HFF-Myc (cell line): Measurements from ENCODE around the gene APEH.

Experiments used
- DNase-seq: peaks from one replicate; pipeline ENCODE4 v3.0.0-alpha.2; 2011; ENCODE audit warnings: low read depth; ENCODE audit errors: extremely low read depth
- H3K4me3 ChIP-seq: replicated peaks from 2 replicates; pipeline ENCODE4 v1.5.1; 2011; ENCODE audit warnings: low read depth, mild to moderate bottlenecking, control low read depth, low read length
- TF ChIP-seq, protein P1 (sequence below): IDR thresholded peaks from 2 replicates; pipeline ENCODE4 v1.5.1; 2012; ENCODE audit warnings: mild to moderate bottlenecking, low read depth, low read length, control low read depth; ENCODE audit errors: missing control alignments

Gene APEH

DNA sequence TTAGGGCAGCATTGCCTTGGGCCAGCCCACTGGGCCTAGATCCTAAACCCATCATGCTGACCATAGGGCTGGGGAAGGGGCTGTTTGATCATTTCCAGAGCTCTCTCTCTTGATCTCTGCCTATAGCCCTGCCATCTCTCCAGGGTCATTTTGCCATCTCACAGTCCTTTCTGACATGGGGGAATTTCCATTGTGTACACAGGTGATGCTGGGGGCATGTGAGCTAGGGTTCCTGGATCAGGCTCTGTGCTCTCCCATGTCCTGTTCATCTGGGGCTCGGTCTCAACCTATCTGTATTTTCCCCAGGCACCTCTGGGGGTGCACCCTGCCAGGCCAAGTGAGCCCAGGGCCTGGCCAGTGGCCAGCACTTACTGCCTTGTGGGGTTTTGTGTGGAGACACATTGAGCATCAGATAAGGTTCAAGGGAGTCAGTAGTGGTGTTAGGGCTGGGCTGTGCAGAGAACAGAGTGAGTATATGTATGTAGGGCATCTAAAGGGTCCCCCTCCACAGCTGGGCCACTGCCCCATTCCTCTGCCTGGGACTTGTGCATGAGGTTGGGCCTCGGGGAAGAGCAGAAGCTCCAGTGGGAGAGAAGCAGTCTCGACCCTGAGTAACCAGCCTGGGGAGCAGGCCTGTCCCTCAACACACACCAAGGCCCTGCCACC, 25.7 kb upstream of the APEH start:
- no peak for DNase-seq
- H3K4me3 ChIP-seq, result no peak overlapping the region

DNA sequence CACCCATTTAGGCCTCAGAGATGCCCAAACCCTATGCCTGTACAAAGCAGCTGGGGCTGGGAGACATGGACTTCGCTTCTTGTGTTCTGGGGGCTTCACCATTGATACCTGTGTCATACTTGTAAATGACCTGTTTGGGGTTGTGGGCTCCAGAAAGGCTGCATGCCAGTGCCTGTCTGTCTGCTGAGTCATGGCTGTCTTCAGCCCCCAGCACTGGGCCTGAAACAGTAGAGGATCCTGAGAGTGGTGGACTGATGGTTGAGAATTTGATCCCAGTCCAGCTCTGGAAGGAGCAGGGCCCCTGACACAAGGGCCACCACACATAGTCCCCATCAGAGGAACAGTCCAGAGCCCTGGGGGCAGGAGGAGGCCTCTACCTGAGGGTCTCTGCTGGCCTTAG, 24.6 kb upstream of the APEH start:
- TF ChIP-seq, protein P1, sequence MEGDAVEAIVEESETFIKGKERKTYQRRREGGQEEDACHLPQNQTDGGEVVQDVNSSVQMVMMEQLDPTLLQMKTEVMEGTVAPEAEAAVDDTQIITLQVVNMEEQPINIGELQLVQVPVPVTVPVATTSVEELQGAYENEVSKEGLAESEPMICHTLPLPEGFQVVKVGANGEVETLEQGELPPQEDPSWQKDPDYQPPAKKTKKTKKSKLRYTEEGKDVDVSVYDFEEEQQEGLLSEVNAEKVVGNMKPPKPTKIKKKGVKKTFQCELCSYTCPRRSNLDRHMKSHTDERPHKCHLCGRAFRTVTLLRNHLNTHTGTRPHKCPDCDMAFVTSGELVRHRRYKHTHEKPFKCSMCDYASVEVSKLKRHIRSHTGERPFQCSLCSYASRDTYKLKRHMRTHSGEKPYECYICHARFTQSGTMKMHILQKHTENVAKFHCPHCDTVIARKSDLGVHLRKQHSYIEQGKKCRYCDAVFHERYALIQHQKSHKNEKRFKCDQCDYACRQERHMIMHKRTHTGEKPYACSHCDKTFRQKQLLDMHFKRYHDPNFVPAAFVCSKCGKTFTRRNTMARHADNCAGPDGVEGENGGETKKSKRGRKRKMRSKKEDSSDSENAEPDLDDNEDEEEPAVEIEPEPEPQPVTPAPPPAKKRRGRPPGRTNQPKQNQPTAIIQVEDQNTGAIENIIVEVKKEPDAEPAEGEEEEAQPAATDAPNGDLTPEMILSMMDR, result no peak
- DNase-seq, result no peak
- no peak overlapping the region for H3K4me3 ChIP-seq

More for the DNA sequence above, 25.7 kb upstream of the APEH start:
- TF ChIP-seq, protein P1, result no peak

DNA sequence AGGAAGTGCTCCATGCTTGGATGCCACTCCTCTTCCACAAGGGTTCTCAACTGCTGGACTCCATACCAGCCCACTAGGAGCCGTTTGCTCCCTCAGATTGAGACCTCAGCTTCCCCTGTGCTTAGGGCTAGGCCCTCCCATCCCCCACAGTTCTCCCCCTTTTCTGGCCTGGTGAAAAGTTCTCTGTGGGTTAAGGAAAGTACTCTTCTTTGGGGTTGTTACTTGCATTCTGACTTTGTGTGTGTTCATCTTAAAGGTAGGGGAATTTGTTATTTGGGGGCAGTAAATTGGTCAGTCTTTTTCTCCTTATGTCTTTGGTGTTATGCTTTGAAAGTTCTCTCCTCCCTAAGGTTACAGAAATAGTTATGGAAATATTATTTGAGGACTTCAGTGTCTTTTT, 24.0 kb upstream of the APEH start:
- no peak overlapping the region for H3K4me3 ChIP-seq
- DNase-seq, result no peak
- TF ChIP-seq, protein P1, result no peak

DNA sequence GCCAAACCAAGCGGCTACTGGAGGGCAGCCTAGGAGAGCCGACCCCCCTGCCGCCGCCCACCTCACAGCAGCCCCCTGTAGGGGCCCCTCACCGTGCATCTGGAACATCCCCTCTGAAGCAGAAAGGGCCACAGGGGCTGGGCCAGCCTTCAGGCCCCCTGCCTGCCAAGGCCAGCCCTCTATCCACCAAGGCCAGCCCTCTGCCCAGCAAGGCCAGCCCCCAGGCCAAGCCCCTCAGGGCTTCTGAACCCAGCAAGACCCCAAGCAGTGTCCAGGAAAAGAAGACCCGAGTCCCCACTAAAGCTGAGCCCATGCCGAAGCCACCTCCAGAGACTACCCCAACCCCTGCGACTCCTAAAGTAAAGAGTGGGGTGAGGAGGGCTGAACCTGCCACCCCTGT, 23.5 kb upstream of the APEH start:
- TF ChIP-seq, protein P1, result no peak
- H3K4me3 ChIP-seq, result no peak overlapping the region
- no peak for DNase-seq

DNA sequence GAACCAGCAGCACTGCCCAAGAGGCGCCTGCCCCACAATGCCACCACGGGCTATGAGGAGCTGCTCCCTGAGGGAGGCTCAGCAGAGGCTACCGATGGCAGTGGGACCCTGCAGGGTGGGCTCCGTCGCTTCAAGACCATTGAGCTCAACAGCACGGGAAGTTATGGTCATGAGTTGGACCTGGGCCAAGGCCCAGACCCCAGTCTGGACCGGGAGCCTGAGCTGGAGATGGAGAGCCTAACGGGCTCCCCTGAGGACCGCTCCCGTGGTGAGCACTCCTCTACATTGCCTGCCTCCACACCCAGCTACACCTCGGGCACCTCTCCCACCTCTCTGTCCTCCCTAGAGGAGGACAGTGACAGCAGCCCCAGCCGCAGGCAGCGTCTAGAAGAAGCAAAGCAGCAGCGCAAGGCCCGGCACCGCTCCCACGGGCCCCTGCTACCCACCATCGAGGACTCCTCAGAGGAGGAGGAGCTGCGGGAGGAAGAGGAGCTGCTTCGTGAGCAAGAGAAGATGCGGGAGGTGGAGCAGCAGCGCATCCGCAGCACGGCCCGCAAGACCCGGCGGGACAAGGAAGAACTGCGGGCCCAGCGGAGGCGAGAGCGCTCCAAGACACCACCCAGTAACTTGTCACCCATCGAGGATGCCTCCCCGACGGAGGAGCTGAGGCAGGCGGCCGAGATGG, 21.8 kb upstream of the APEH start:
- H3K4me3 ChIP-seq, result no peak overlapping the region
- TF ChIP-seq, protein P1, result no peak
- DNase-seq, result no peak

DNA sequence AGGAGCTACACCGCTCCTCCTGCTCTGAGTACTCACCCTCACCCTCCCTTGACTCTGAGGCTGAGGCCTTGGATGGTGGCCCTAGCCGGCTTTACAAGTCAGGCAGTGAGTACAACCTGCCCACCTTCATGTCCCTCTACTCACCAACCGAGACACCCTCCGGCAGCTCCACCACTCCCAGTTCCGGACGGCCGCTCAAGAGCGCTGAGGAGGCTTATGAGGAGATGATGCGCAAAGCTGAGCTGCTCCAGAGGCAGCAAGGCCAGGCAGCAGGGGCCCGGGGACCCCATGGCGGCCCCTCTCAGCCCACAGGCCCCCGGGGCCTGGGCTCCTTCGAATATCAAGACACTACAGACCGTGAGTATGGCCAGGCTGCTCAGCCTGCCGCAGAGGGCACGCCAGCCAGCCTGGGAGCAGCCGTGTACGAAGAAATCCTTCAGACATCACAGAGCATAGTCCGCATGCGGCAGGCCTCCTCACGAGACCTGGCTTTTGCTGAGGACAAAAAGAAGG, 21.2 kb upstream of the APEH start:
- no peak for DNase-seq
- TF ChIP-seq, protein P1, result no peak
- no peak overlapping the region for H3K4me3 ChIP-seq
